22Rv1 (cell line): Measurements from ENCODE around the gene IGHMBP2.

Experiments
- H3K27ac ChIP-seq: fragments of 450-650 bp; 2 replicates; pipeline ENCODE4 v1.5.1; 2017
- ZFX ChIP-seq: fragments of 450-650 bp; IDR thresholded peaks from 2 replicates; pipeline ENCODE4 v1.6.1; 2017; ENCODE audit warnings: antibody characterized with exemption, borderline replicate concordance
- TF ChIP-seq, protein P1 (sequence below): fragments of 450-650 bp; IDR thresholded peaks from 2 replicates; pipeline ENCODE4 v1.5.1; 2017; ENCODE audit warnings: mild to moderate bottlenecking

IGHMBP2 gene

DNA sequence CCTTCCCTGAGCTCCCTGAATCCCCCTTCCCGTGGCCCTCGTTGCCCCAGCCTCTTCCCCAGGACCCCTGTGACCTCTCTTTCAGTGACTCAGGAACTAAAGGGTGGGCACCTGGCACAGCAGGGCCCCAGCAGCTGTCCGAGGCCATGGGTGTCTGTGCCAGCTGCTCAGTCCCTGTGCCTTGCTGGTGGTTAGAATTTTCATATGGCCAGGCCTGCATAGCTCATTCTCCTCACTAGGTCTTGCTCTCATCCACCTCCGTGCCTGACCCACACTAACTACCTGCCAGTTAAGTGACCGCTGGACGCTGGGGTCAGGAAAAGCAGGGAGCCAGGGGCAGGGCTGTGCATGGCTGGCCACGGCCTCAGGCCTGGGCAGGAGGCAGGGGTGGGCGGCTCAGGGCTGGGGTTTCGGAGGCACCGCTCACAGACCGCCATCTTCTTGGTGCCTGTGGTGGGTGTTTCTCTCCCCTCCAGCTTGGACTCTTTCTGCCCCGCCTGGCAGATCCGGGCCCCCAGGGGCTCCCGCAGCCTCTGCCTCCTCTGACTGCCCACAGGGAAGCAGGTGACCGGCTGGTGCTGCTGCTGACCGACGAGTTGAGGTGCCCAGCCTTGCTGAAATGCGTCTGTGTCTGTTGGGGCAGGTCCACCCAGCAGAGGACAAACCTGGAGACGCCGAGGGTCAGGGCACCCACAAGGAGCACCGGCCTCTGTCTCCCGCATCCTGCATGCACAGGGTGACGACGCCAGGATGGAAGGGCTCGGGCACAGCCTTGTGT is 56.8 kb downstream of the IGHMBP2 start:
- no peak overlapping the region for H3K27ac ChIP-seq
- TF ChIP-seq ZFX: no peak
- TF ChIP-seq, protein P1, sequence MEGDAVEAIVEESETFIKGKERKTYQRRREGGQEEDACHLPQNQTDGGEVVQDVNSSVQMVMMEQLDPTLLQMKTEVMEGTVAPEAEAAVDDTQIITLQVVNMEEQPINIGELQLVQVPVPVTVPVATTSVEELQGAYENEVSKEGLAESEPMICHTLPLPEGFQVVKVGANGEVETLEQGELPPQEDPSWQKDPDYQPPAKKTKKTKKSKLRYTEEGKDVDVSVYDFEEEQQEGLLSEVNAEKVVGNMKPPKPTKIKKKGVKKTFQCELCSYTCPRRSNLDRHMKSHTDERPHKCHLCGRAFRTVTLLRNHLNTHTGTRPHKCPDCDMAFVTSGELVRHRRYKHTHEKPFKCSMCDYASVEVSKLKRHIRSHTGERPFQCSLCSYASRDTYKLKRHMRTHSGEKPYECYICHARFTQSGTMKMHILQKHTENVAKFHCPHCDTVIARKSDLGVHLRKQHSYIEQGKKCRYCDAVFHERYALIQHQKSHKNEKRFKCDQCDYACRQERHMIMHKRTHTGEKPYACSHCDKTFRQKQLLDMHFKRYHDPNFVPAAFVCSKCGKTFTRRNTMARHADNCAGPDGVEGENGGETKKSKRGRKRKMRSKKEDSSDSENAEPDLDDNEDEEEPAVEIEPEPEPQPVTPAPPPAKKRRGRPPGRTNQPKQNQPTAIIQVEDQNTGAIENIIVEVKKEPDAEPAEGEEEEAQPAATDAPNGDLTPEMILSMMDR: no peak

DNA sequence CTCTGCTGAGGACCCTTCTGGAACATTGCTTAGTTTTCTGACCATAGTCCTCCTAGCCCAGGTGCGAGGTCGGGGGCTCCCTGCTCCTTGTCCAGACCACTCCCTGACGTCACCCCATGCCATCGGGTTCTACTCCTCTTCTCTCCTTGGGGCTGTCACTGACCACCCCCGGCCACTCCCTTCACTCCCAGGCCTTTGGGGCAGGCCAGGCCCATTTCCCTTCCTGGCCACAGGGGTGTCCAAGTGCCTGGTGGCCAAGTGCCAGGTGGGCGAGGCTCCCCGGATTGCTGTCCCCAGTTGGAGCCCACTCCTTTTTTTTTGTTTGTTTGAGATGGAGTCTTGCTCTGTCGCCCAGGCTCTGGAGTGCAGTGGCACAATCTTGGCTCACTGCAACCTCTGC is 57.6 kb downstream of the IGHMBP2 start:
- H3K27ac ChIP-seq: no peak overlapping the region
- TF ChIP-seq, protein P1: no peak
- no peak for TF ChIP-seq ZFX

DNA sequence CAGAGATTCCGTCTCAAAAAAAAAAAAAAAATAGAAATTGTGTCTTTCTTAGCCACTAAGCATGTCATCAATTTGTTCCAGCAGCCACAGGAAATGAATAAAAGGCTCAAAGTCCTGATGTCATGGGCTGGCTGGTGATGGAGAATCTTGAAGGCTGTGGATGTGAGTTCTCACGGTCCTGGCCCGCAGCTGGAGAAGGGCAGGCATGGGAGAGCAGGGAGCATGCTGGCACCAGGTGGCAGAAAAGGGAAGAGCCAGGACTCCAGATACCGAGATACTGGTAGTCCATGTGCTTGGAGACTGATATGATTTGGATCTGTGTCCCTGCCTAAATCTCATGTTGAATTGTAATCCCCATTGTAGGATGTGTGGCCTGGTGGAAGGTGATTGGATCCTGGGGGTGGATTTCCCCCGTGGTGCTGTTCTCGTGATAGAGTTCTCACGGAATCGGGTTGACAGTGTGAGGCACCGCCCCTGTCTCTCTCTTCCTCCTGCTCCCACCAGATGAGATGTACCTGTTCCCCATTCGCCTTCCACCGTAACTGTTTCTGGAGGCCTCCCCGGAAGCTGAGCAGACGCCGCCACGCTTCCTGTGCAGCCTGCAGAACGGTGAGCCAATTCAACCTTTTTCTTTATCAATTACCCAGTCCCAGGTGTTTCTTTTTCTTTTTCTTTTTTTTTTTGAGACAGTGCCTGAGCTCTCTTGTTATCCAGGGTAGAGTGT is 59.0 kb downstream of the IGHMBP2 start:
- no peak overlapping the region for H3K27ac ChIP-seq
- no peak for TF ChIP-seq ZFX
- TF ChIP-seq, protein P1: no peak

DNA sequence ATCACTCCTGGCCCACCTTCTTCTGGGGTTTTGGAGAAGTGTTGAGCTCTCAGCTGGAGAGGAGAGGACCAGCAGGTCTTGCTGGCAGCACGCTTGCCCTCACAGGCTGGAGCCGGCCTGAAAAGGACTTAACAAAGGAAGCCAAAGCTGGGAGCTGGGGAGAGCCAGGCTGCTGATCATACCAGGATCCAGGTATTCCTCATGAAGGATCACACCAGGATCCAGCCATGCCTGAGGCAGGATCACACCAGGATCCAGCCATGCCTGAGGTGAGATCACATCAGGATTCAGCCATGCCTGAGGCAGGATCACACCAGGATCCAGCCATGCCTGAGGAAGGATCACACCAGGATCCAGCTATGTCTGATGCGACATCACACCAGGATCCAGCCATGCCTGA is 60.1 kb downstream of the IGHMBP2 start:
- H3K27ac ChIP-seq: no peak overlapping the region
- TF ChIP-seq ZFX: no peak
- TF ChIP-seq, protein P1: no peak

DNA sequence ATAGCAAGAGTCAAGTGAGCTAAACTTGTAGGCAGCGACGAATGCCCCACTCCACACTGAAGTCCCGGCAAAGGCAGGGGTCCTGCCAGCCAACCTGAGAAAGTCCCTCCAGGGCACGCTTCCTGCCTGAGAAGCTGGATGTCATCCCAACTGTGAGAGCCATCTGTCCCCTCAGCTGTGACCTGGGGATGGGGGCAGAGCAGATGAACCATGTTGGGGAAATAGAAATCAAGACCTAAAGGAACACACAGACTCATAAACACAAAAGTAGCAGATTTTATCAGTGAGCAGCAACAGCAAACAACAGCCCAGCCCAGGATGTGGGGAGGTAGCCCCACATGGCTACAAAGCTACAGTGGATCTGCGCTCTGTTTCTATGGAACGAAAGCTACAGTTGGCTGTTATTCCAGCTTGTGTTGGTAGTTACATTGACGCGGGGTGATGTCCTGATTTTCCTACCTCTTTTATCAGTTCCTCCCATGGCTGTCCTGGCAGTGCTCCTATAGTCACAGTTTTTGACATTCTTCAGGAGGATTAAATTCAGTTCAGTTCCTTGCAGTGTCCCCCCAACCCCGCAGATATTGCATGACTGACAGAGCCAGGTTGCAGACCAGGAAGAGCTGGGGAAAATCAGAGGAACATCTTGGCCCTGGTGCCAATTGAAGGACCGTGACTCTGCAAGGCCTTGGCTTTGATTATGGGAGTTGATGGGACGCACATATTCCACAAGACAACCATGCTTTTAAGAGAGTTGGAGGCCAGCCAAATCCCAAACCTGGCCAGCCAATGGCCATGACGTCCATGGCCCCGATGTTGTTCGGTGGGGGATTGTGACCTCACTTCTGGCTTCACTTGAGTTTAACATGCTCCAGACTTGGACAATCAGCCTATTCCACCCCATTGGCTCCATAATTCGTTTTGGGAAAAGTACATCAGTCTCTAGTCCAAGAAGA is 62.5 kb downstream of the IGHMBP2 start:
- no peak for TF ChIP-seq ZFX
- TF ChIP-seq, protein P1: no peak
- no peak overlapping the region for H3K27ac ChIP-seq

DNA sequence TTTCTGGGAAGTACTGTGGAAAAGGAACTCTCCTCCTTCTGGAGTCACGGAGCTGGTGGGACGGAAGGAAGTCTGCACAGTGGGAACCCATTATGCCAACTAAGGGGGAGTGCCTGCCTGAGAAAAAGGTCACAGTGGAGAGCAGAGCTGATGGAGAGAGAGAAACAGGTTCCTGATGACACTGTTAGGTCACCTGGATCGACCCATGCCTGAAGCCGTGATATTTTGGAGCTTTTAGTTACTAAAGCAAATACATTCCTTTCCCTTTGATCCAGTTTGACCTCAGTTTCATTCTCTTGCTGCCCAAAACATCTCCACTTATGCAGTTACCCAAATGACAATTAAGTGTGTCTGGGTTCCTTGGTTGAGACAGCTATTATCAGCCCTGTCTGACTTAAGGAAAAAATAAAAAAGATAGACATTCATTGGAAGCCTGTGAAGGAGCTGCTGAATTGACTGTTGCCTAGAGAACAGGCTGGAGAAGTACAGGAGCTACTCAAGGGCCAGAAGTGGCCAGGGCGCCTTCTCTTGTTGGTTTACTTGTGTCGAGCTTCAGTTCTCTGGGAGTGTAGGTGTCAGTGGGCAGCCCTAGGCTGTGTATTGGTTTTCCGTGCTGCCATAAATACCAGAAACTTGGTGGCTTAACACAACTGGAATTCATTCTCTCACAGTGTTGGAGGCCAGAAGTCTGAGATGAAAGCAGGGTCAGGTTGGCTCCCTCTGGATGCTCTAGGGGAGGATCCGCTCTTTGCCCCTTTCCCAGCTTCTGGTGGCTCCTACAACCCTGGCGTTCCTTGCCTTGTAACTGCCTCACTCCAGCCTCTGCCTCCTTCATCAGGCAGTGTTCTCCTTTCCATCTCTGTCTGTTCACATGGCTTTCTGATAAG is 63.4 kb downstream of the IGHMBP2 start:
- H3K27ac ChIP-seq: no peak overlapping the region

More for the DNA sequence above, 63.4 kb downstream of the IGHMBP2 start:
- TF ChIP-seq ZFX: no peak
- TF ChIP-seq, protein P1: no peak
